GM21576 (cell line): ENCODE measurements around the gene PBX2.
"Not testable (repeated sequence)": the region's sequence is repeated elsewhere in the genome, so short reads cannot be mapped to it uniquely, and the experiment has no call there.

Source experiments
- ATAC-seq: cut with Tn5 transposase; IDR thresholded peaks from one replicate; pipeline ENCODE4 v1.9.1; 2021; ENCODE audit warnings: mild to moderate bottlenecking, moderate library complexity; ENCODE audit not compliant: unreplicated experiment

PBX2 gene

GRCh38 chr6:32203426-32204267 lies 13.6 kb upstream of the PBX2 start:
- no peak for ATAC-seq

DNA sequence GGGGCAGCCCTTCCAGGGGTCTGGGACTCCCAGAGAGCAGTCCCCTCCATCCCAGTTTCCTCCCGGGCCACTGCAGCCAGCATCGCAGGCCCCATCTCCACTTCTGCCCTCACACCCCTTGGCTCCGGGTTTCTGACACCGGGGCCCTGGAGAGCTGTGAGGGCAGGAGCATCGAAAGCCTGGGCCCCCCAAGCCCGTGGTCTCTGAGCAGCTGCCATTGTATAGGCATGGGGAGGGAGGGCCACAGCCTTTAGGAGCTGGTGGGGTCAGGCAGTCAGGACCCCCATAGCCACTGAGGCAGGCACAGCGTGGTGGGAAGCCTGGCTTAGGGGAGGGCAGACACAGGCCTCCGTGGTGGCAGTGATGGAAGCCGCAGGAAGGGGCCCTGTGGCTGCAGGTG lies 12.2 kb upstream of the PBX2 start:
- ATAC-seq: no peak

DNA sequence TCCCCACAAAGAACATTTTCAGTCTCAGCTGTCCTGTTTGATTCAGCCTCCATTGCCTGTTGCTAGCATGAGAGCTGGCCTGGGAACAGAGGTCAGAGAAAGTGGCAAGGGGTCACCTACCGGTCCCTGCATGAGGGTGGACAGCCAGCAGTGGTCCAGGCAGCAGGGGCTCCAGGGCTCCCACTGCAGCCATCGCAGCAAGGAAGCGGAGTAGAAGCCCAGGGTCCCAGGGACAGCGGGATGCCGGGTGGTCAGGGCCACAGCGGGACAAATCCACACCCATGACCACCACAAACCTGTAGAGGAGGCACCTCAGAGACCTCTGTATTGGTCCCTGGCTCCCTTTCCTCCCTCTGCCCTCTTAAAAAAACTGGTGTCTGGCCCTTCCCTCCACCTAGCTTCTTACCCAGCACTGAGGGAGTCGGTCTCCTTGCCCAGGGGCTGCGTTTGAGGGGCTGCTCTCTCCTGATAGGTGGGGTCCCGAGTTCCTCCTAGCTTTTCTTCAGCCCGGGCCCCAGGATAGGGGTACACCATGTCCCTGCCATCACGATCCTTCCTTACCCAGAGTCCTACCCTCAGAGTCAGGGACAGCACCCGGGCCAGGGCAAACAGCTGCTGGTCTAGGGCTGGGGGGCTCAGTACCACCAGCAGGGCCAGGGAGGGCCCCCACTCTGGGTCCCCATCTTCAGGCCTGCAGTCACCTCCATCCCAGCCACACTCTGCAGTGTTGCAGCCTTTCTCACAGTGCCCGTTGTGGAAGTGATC lies 10.9 kb upstream of the PBX2 start:
- ATAC-seq: no peak

GRCh38 chr6:32198866-32199265 lies 8.9 kb upstream of the PBX2 start:
- ATAC-seq: no peak

- no peak for ATAC-seq
Observed at GRCh38 chr6:32198345-32198696, 8.3 kb upstream of the PBX2 start.

GRCh38 chr6:32196682-32197616 lies 6.9 kb upstream of the PBX2 start:
- ATAC-seq: no peak

- ATAC-seq: peak; percentile 22
Observed at GRCh38 chr6:32195902-32196681, 6.1 kb upstream of the PBX2 start.

- ATAC-seq: peak; percentile 69
Observed at GRCh38 chr6:32195652-32195901, 5.6 kb upstream of the PBX2 start.

DNA sequence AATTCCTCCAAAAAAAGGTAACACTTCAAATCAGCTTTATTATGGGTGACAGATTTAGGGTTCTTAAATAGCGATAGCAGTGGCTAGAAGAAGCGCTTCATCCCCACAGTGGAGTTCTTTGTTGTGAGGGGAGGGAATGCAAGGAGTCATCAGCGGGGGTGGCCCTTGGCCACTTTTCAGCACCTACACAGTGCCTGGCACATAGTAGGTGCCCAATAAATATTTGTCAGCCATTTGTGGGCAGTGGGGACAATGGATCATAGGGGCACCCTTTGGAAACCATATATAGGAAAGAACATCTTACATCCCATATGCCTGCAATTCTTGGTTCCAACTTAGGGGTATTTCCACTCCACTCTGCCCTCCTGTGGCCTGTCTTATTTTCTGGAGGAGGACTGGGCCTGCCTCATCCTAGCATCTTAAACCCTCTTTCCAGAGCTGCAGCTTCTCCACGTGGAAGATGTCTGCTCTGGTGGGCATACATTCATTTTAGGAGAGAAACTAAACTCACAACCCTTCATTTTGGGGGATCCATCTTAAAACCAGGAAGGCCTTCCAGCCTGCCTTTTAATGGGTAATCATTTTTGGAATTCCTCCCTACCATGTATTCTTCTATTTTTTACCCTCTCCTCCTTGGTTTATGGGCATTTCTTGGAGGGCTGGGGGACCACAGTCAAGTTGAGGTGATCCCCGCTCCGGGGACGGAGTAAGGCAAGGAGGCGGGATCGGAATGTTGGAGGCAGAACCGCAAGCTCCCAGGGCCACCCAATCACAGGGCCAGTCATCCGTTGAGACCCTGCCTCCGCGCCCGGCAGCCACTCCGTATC lies 5.0 kb upstream of the PBX2 start:
- no peak for ATAC-seq

DNA sequence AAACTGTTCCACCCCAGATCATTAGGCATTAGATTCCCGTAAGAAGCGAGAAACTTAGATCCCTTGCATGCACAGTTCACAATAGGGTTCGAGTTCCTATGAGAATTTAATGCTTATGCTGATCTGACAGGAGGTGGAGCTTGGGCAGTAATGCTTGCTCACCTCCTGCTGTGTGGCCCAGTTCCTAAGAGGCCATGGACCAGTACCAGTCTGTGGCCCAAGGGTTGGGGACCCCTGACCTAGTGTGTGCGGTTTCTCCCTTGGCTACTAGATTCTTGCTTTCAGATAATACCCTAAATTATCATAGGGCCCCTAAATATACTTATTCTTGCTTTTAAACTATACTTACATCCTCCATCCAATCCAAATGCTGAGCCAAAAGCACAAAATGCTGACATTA lies 4.4 kb upstream of the PBX2 start:
- ATAC-seq: no peak

GRCh38 chr6:32193096-32193495 lies 3.1 kb upstream of the PBX2 start:
- not testable (repeated sequence) for ATAC-seq

- ATAC-seq: no peak
Observed at GRCh38 chr6:32192608-32193039, 2.6 kb upstream of the PBX2 start, which contains the start of gene GPSM3. Gene GPSM3 (minus strand): TSS chr6:32192643. CDS start chr6:32192513, 130 bp downstream.

- ATAC-seq: no peak
Observed at GRCh38 chr6:32191696-32192607, 1.9 kb upstream of the PBX2 start.

DNA sequence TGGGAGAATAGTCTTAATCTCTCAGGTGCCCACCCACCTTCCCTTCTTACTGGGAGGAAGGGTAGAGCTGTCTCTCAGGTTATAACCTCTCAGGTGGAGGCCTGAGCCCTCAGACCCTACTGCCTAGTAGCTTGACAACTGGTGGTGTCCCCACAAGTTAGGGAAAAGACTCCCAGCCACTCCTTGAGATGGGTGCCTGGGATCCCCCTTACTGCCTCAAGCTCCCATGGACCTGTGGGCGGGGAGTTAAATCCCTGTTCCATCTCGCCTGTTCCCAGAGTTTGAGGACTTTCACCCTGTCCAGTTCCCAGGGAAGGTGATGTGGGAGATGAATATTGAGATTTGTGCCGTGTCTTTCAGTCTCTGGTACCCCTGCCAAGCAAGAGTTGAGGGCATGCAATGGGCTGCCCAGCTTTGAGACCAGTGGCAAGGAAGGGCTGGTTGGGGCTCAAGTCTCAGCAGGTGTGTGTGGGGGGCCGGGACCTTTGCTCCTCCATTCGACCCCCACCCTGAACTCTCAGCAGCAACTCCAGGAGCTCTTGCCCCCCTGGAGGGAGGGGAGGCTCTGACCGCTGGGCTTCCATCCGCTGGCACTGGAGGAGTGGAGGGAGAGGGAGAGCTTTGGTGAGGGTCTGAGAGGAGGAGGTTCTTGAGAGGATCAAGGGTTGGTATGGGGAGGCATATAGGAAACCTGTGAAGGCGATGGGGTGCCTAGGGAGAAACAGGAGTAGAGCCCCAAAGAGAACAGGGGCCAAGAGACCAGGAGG lies 1.1 kb upstream of the PBX2 start:
- ATAC-seq: no peak

- no peak for ATAC-seq
Observed at GRCh38 chr6:32189742-32190053, 304 bp downstream of the PBX2 start.

- no peak for ATAC-seq
Observed at GRCh38 chr6:32189069-32189741, 797 bp downstream of the PBX2 start.

- ATAC-seq: no peak
Observed at GRCh38 chr6:32188381-32189068, 1.5 kb downstream of the PBX2 start.
